ENCODE data around the gene CA11. TPM values are rescaled to one million over a fixed set of nuclear protein-coding genes. Genes with fewer than 3 reads are reported as not detected.

Gene CA11
- total and polyA plus RNA-seq, 2 of the 8 experiments (the other 6 are each of a cell fraction or from before 2014, with no cell fraction given): 51.7 to 71.4 TPM

DNA sequence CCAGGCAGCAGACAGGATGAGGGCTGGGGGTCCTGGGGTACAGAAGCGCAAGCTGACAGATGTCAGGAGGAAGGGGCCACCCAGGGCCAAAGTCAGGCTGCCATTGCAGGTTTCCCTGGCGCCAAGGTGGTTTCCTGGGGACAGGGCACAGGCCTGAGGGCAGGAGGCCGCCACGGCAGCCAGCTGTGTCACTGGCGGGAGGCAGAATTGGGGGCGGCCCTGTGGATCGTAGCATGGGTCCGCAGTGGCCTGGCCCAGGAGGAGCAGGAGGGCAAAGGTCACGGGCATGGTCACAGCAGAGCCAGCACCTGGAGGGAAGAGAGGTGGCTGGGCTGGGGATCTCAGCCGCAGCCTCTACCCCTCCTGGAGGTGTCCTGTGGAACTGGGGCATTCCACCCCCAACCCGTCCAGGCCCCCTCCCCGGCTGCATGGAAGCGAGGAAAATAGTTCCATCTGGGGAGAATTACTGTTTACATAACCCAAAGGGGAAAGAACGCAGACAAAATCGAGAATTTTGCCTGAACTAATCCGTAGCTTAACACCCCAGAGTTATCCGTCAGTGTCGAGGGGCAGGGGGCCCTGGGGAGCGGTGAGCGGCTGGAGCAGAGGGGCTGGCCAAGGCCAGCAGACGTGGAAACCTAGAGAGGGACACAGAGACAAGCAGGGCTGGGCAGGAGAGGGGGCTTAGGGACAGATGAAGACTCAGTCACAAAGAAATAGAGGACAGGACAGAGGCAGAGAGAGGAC, 24.9 kb upstream of the CA11 start:
- FAIRE-seq: no peak
- H2BK120ac ChIP-seq (replicated peaks; ENCODE audit: low read depth, low read length): no peak overlapping the region
- WGBS, 2 experiments (ENCODE audit: extremely low coverage in 1 of 2, insufficient coverage in 1 of 2, insufficient read length in 1 of 2, insufficient replicate concordance in 2 of 2, low coverage in 1 of 2, low lambda C conversion rate in 2 of 2, missing lambda C conversion rate in 1 of 2): 89% methylated on average over 21 of the region's 21 CpGs; no CpG with 5 or more reads in 1 of the 2 experiments

More for the DNA sequence above, 24.9 kb upstream of the CA11 start:
- CTCF ChIA-PET (ENCODE audit: partially characterized antibody): interaction anchor here (0.6 to 1.5 kb wide), 6 partner anchors 8 to 124 kb away, joined by 3 to 4 read pairs (median 3); partner anchors contain the start of gene CA11
- Histone ChIP-seq H3K9ac (replicated peaks in 1 of 4; ENCODE audit: extremely low read depth in 1 of 4, low read depth in 3 of 4, low read length in 3 of 4) (no peak overlapping the region), H2BK20ac (ENCODE audit: low read length) (no peak overlapping the region), H4K5ac (ENCODE audit: insufficient read length, low read depth, low read length) (no peak overlapping the region), H4K20me1 (replicated peaks in 1 of 2; ENCODE audit: control insufficient read depth in 1 of 2, insufficient read depth in 2 of 2, low read length in 2 of 2) (peaks cover 0 to 4% of the 10 kb centered on the region in 2 experiments), H3K27ac (ENCODE audit: low read depth, low read length) (no peak overlapping the region), H3K18ac (ENCODE audit: extremely low read depth, low read length) (peak overlapping the region; percentile 60; the same call in 1 of the 2 replicates), H3K79me1 (ENCODE audit: low read depth, low read length) (no peaks in the 10 kb centered on the region), H2AK5ac (ENCODE audit: low read depth, low read length) (no peak overlapping the region), H3K56ac (replicated peaks; ENCODE audit: insufficient read length, low read depth, low read length) (no peak overlapping the region), H4K8ac (ENCODE audit: extremely low read depth, insufficient read depth, low read length) (peak overlapping the region; percentile 35; the same call in 1 of the 2 replicates), H3K4me1 (replicated peaks in 1 of 4; ENCODE audit: control insufficient read depth in 3 of 4, insufficient read depth in 4 of 4, low read length in 3 of 4) (peaks cover 2 to 23% (median 19%) of the 10 kb centered on the region in 4 experiments), H3K9me3 (ENCODE audit: insufficient read depth in 2 of 2, low read depth in 1 of 2, low read length in 1 of 2) (peaks cover 0 to 3% of the 10 kb centered on the region in 2 experiments; a peak in 1 of 4 replicates), H2AFZ (ENCODE audit: low read length) (no peak overlapping the region), H3K23me2 (ENCODE audit: low read depth, low read length) (peaks cover 24% of the 10 kb centered on the region; the same call in 1 of the 2 replicates), H3K4me2 (ENCODE audit: insufficient read depth in 1 of 2, low read depth in 2 of 2, low read length in 2 of 2) (no peak overlapping the region), H4K91ac (replicated peaks; ENCODE audit: insufficient read length, low read length) (no peak overlapping the region), H3K27me3 (replicated peaks in 1 of 4; ENCODE audit: control insufficient read depth in 3 of 4, extremely low read depth in 1 of 4, insufficient read depth in 3 of 4, low read length in 3 of 4) (peaks cover 0 to 5% (median 3%) of the 10 kb centered on the region in 4 experiments; a peak in 2 of 7 replicates), H3K36me3 (ENCODE audit: control insufficient read depth in 2 of 4, insufficient read depth in 4 of 4, low read length in 3 of 4) (no peaks in the 10 kb centered on the region), H3K79me2 (ENCODE audit: control insufficient read depth in 1 of 2, insufficient read depth in 2 of 2, low read length in 2 of 2) (no peaks in the 10 kb centered on the region; a peak in 1 of 4 replicates), H3K4me3 (ENCODE audit: extremely low read depth in 1 of 4, insufficient read depth in 2 of 4, low read depth in 3 of 4, low read length in 4 of 4) (no peak overlapping the region), H2BK12ac (ENCODE audit: low read depth, low read length) (no peak overlapping the region), H3K23ac (ENCODE audit: insufficient read length) (no peak overlapping the region), H2BK15ac (ENCODE audit: low read length) (0 out of 2 replicates have a peak overlapping the region, but pooled peaks have one; percentile 46), H2BK5ac (ENCODE audit: low read depth, low read length) (no peak overlapping the region), H3K14ac (ENCODE audit: insufficient read length) (no peak overlapping the region), H3K4ac (replicated peaks; ENCODE audit: insufficient read length, low read depth, low read length) (no peak overlapping the region)
- no peak for TF ChIP-seq BRCA1 (IDR thresholded peaks at IDR 0.05; ENCODE audit: low read depth, low read length)
- no peak for TF ChIP-seq RXRA (IDR thresholded peaks at IDR 0.05; ENCODE audit: insufficient read depth, low read depth, low read length)
- TF ChIP-seq MAFK (IDR thresholded peaks at IDR 0.05; ENCODE audit: low read depth, low read length): no peak
- no peak for TF ChIP-seq RFX5 (IDR thresholded peaks at IDR 0.05; ENCODE audit: borderline replicate concordance, low read depth, low read length)
- TF ChIP-seq TEAD4 (IDR thresholded peaks at IDR 0.05; ENCODE audit: low read depth, low read length): no peak
- no peak for TF ChIP-seq RBBP5 (IDR thresholded peaks at IDR 0.05; ENCODE audit: borderline replicate concordance, low read depth, low read length)
- no peak for TF ChIP-seq KDM4A (IDR thresholded peaks at IDR 0.05; ENCODE audit: low read depth, low read length, severe bottlenecking)
- TF ChIP-seq KDM5A (IDR thresholded peaks at IDR 0.05; ENCODE audit: low read length): no peak
- no peak for TF ChIP-seq CREB1 (IDR thresholded peaks at IDR 0.05)
- TF ChIP-seq POLR2A (IDR thresholded peaks at IDR 0.05; ENCODE audit: control extremely low read depth in 1 of 2, low read depth in 2 of 2, low read length in 2 of 2): no peak
- no peak for TF ChIP-seq KDM1A (IDR thresholded peaks at IDR 0.05; ENCODE audit: borderline replicate concordance, low read length)
- TF ChIP-seq NRF1 (IDR thresholded peaks at IDR 0.05; ENCODE audit: low read depth, low read length): no peak
- no peak for TF ChIP-seq HDAC6 (IDR thresholded peaks at IDR 0.05; ENCODE audit: low read depth, low read length)
- POLR2A ChIA-PET (ENCODE audit: partially characterized antibody): interaction anchor here (1.4 kb wide), 1 partner anchor 25 kb away, joined by 5 read pairs; the partner anchor contains the start of gene CA11
- DNase-seq (ENCODE audit: low read depth in 1 of 2, low spot score in 2 of 2): no peak

All from H1 (cell line).